ENCODE results near the gene TACR1. TPM values are rescaled to one million over a fixed set of nuclear protein-coding genes. Genes with fewer than 3 reads are reported as not detected.
A peak's percentile ranks its signal among the peaks of the same experiment; 100 is the strongest.

TACR1 gene
- total RNA-seq, 1 donor from 2014 or later, result not detected

DNA sequence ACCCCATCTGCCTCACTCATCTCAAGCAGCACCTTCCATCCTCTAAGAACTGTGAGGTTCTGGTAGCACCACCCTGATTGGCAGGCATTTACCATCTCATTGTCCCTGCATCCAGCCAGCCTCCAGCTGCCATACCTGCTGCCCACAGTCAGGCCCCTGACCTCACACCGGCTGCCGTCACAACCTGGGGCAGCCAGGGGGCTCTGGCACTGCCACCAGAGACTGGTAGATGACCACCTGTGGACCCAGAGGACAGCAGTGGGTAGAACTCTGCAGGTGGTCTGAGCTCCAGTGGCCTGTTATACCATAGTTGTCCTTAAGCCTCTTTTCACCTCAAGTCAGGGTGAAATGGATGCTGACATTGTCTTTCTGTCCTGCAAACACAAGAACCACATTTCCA lies 171.4 kb downstream of the TACR1 start:
- no peaks in the 10 kb centered on the region for H3K27me3 Mint-ChIP-seq (ENCODE audit: unreplicated experiment)
- H3K36me3 Mint-ChIP-seq (ENCODE audit: unreplicated experiment), result no peaks in the 10 kb centered on the region
- H3K4me1 Mint-ChIP-seq (ENCODE audit: unreplicated experiment), result peaks cover under 1% of the 10 kb centered on the region
- peak; percentile 65 for DNase-seq (ENCODE audit: extremely low spot score, unreplicated experiment)
- H3K9me3 Mint-ChIP-seq (ENCODE audit: unreplicated experiment), result no peaks in the 10 kb centered on the region
- no peak overlapping the region for H3K4me3 Mint-ChIP-seq (ENCODE audit: unreplicated experiment)
- no peak overlapping the region for H3K27ac Mint-ChIP-seq (ENCODE audit: unreplicated experiment)
- TF ChIP-seq, protein P1, sequence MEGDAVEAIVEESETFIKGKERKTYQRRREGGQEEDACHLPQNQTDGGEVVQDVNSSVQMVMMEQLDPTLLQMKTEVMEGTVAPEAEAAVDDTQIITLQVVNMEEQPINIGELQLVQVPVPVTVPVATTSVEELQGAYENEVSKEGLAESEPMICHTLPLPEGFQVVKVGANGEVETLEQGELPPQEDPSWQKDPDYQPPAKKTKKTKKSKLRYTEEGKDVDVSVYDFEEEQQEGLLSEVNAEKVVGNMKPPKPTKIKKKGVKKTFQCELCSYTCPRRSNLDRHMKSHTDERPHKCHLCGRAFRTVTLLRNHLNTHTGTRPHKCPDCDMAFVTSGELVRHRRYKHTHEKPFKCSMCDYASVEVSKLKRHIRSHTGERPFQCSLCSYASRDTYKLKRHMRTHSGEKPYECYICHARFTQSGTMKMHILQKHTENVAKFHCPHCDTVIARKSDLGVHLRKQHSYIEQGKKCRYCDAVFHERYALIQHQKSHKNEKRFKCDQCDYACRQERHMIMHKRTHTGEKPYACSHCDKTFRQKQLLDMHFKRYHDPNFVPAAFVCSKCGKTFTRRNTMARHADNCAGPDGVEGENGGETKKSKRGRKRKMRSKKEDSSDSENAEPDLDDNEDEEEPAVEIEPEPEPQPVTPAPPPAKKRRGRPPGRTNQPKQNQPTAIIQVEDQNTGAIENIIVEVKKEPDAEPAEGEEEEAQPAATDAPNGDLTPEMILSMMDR (IDR thresholded peaks at IDR 0.05), result no peak

DNA sequence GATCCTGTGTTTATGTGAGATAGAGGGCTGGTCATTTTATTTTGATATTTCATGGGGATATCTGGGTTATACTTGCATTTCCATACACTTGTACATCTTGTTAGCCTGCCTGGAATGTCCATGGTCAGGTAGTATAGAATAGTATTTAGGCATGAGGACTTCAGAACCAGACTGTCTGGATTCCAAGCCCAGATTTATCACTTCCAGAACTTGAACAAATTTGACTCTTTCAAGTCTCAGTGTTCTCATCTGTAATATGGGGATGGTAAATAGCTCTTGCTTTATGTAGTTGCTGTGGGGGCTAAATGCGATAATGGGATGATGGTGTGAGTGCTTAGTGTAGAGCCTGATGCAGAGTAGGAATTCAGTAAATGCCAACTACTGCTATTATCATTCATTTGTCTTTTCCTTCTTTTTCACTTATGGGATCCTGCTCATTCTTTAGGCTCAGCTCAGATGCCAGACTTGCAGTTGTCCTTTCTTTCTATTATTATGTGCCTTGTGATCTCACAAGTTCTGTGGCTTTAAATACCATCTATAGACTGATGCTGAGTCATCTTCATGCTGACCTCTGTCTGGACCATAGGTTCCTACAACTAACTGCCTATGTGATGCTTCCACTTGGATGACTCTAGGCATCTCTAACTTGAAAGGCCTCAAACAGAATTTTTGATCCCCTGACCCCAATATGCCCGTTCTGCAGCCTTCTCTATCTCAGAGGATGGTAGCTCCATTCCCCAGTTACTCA lies 173.5 kb downstream of the TACR1 start:
- Mint-ChIP-seq H3K4me3 (ENCODE audit: unreplicated experiment) (no peak overlapping the region), H3K27me3 (ENCODE audit: unreplicated experiment) (no peaks in the 10 kb centered on the region), H3K36me3 (ENCODE audit: unreplicated experiment) (no peaks in the 10 kb centered on the region), H3K4me1 (ENCODE audit: unreplicated experiment) (peaks cover 9% of the 10 kb centered on the region), H3K9me3 (ENCODE audit: unreplicated experiment) (no peaks in the 10 kb centered on the region), H3K27ac (ENCODE audit: unreplicated experiment) (no peak overlapping the region)
- no peak for DNase-seq (ENCODE audit: extremely low spot score, unreplicated experiment)
- TF ChIP-seq, protein P1 (IDR thresholded peaks at IDR 0.05), result no peak

DNA sequence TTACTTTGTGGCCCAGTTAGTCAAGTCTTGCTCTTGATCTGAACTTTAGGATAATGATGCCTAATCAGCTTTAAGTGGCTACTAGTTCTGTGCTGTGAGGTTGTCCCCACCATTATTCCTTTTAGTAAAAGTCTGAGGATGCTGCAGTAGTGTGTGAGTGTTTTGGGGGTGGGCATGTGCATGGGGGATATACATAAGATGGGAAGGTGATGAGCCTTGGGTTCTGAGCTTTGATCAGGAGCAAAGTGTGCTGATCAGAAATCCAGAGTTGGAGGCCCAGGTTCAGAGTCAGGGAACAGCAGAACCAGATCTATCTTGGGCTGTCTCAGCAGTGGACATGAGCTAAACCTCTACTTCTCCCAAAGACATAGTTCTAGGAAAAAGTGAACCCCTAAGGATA lies 174.1 kb downstream of the TACR1 start:
- peaks cover 9% of the 10 kb centered on the region for H3K4me1 Mint-ChIP-seq (ENCODE audit: unreplicated experiment)
- TF ChIP-seq, protein P1 (IDR thresholded peaks at IDR 0.05), result no peak
- no peak overlapping the region for H3K4me3 Mint-ChIP-seq (ENCODE audit: unreplicated experiment)
- no peak for DNase-seq (ENCODE audit: extremely low spot score, unreplicated experiment)
- no peaks in the 10 kb centered on the region for H3K9me3 Mint-ChIP-seq (ENCODE audit: unreplicated experiment)
- H3K36me3 Mint-ChIP-seq (ENCODE audit: unreplicated experiment), result no peaks in the 10 kb centered on the region
- H3K27me3 Mint-ChIP-seq (ENCODE audit: unreplicated experiment), result no peaks in the 10 kb centered on the region
- no peak overlapping the region for H3K27ac Mint-ChIP-seq (ENCODE audit: unreplicated experiment)

DNA sequence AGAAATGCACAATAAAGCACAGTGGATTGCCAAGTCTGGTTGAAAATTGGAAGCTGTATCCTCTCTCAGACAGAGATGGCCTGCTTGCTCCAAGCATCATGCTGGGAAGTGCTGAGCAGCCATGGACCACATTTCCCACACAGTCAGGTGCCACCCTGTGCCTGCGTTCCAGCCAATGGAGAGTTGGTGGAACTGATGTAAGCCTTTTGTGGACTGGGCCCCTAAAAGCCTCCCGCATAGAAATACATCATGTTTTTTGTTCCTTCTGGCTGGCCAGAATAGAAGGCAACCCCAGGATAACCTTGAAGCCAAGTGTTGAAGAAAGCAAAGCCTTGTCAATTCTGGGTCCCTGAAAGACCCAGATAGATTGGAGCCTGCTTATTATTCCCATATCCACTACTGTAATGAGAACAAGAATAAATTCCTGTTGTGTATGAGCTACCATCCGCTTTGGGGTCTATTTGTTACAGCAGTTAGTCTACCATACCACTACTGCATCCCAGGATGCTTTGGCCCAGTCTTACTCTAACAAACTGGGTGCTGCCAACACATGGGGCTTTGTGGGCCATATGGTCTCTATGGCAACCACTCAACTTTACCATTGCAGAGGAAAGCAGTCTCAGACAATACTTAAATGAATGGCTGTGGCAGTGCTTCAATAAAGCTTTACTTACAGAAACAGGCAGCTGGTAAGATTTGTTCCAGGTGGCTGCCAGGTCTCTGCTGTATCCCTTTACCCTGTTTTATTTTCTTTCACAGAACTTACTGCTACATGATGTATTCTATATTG lies 175.5 kb downstream of the TACR1 start:
- TF ChIP-seq, protein P1 (IDR thresholded peaks at IDR 0.05), result no peak
- no peak for DNase-seq (ENCODE audit: extremely low spot score, unreplicated experiment)
- Mint-ChIP-seq H3K27me3 (ENCODE audit: unreplicated experiment) (no peaks in the 10 kb centered on the region), H3K4me1 (ENCODE audit: unreplicated experiment) (peaks cover 9% of the 10 kb centered on the region), H3K27ac (ENCODE audit: unreplicated experiment) (no peak overlapping the region), H3K9me3 (ENCODE audit: unreplicated experiment) (no peaks in the 10 kb centered on the region), H3K4me3 (ENCODE audit: unreplicated experiment) (no peak overlapping the region), H3K36me3 (ENCODE audit: unreplicated experiment) (no peaks in the 10 kb centered on the region)

DNA sequence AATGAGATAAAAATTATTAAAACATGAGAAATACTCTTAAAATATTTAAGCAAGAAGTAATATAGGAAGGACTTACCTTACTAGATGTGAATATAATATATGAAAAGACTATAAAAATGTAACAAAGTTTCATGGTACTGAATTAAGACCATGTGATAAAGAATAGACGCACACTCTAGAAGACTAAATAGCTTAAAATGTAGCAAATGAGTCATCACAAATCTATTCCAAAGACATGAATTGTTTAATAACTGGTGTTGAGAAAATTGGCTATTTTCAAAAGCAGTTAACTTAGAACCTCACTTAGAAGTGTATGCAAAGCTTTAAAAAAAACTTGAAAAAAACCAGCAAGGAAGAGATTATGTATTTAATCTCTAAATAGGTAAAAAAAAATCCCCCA lies 176.8 kb downstream of the TACR1 start:
- Mint-ChIP-seq H3K9me3 (ENCODE audit: unreplicated experiment) (no peaks in the 10 kb centered on the region), H3K27ac (ENCODE audit: unreplicated experiment) (no peak overlapping the region), H3K4me1 (ENCODE audit: unreplicated experiment) (peaks cover 9% of the 10 kb centered on the region), H3K27me3 (ENCODE audit: unreplicated experiment) (no peaks in the 10 kb centered on the region), H3K36me3 (ENCODE audit: unreplicated experiment) (no peaks in the 10 kb centered on the region), H3K4me3 (ENCODE audit: unreplicated experiment) (no peak overlapping the region)
- TF ChIP-seq, protein P1 (IDR thresholded peaks at IDR 0.05), result no peak
- no peak for DNase-seq (ENCODE audit: extremely low spot score, unreplicated experiment)

All from osteocyte (in vitro differentiated cells).